Left ventricle myocardium inferior (tissue), 1 donor: ENCODE data around the gene IFT20. TPM values are rescaled to one million over a fixed set of nuclear protein-coding genes. Genes with fewer than 3 reads are reported as not detected.

Source experiments
- DNase-seq: peaks from one replicate; pipeline ENCODE4 v3.0.0-alpha.2; 2020
- H3K27ac ChIP-seq: fragments of 200-600 bp; replicated peaks from 2 replicates; pipeline ENCODE4 v1.8.0; 2021
- H3K27me3 ChIP-seq: fragments of 200-600 bp; 2 replicates; pipeline ENCODE4 v1.8.0; 2021; ENCODE audit warnings: low read depth
- H3K36me3 ChIP-seq: fragments of 200-600 bp; 2 replicates; pipeline ENCODE4 v1.8.0; 2021
- H3K4me1 ChIP-seq: fragments of 200-600 bp; 2 replicates; pipeline ENCODE4 v1.8.0; 2021
- H3K4me3 ChIP-seq: fragments of 200-600 bp; 2 replicates; pipeline ENCODE4 v1.8.0; 2021; ENCODE audit warnings: mild to moderate bottlenecking, moderate library complexity
- H3K9me3 ChIP-seq: fragments of 200-600 bp; replicated peaks from 2 replicates; pipeline ENCODE4 v1.8.0; 2021
- intact Hi-C: fragments of 100-400 bp; cut with micrococcal nuclease; formaldehyde crosslinking; loops from one replicate; pipeline ENCODE4 v1.11.0; 2022
- total RNA-seq: library from RNA; stranded (reverse); fragmentation: NEBNext Ultra II Directional; extraction: Animal tissue kit (Norgen Biotek cat#: 25700); gene quantifications from one replicate; pipeline ENCODE4 v1.2.1, GENCODE V29; 2021
- TF ChIP-seq, protein P1 (sequence below): fragments of 200-600 bp; IDR thresholded peaks from 2 replicates; pipeline ENCODE4 v1.8.0; 2021; ENCODE audit warnings: antibody characterized with exemption, mild to moderate bottlenecking, borderline replicate concordance
- donor health status: DM: no; HTN: yes; CAD: no; lungs with severe emphysema.

IFT20 gene
- total RNA-seq, 1 donor from 2014 or later, result 14.3 TPM

DNA sequence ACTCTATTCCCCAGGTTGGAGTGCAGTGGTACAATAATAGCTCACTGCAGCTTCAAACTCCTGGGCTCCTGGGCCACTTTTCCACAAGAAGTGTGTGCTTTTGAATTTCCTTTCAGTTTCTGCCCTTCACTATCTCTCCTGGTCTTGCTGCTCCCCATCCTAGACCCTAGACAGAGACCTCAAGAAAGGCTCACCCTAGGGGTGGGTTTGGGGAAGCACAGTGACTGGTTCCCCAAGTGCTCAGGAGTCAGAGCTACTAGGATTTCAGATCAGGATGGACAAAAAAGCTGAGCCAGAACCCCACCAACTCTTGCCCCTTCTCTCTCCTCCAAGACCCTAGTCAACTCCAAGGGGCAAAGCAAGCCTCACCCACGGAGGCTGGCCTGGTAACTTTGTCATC is 31.3 kb upstream of the IFT20 start:
- H3K27me3 ChIP-seq, result no peaks in the 10 kb centered on the region
- no peak for DNase-seq
- intact Hi-C loops, result no loop called here
- H3K9me3 ChIP-seq, result no peaks in the 10 kb centered on the region
- H3K36me3 ChIP-seq, result peaks cover 25% of the 10 kb centered on the region
- no peak overlapping the region for H3K4me3 ChIP-seq
- TF ChIP-seq, protein P1, sequence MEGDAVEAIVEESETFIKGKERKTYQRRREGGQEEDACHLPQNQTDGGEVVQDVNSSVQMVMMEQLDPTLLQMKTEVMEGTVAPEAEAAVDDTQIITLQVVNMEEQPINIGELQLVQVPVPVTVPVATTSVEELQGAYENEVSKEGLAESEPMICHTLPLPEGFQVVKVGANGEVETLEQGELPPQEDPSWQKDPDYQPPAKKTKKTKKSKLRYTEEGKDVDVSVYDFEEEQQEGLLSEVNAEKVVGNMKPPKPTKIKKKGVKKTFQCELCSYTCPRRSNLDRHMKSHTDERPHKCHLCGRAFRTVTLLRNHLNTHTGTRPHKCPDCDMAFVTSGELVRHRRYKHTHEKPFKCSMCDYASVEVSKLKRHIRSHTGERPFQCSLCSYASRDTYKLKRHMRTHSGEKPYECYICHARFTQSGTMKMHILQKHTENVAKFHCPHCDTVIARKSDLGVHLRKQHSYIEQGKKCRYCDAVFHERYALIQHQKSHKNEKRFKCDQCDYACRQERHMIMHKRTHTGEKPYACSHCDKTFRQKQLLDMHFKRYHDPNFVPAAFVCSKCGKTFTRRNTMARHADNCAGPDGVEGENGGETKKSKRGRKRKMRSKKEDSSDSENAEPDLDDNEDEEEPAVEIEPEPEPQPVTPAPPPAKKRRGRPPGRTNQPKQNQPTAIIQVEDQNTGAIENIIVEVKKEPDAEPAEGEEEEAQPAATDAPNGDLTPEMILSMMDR, result no peak
- H3K27ac ChIP-seq, result no peak overlapping the region
- peaks cover 20% of the 10 kb centered on the region for H3K4me1 ChIP-seq

- Histone ChIP-seq H3K27ac (no peak overlapping the region), H3K4me1 (peaks cover 8% of the 10 kb centered on the region), H3K4me3 (no peak overlapping the region), H3K27me3 (no peaks in the 10 kb centered on the region), H3K9me3 (no peaks in the 10 kb centered on the region), H3K36me3 (peaks cover 36% of the 10 kb centered on the region)
- intact Hi-C loops, result no loop called here
- no peak for DNase-seq
- TF ChIP-seq, protein P1, result no peak
Measured at GRCh38 chr17:28365487-28365886, 30.2 kb upstream of the IFT20 start.

- no peaks in the 10 kb centered on the region for H3K27me3 ChIP-seq
- no peaks in the 10 kb centered on the region for H3K9me3 ChIP-seq
- TF ChIP-seq, protein P1, result no peak
- H3K36me3 ChIP-seq, result peaks cover 43% of the 10 kb centered on the region
- no peak for DNase-seq
- intact Hi-C loops, result no loop called here
- no peak within 1 kb of the TSS for H3K27ac ChIP-seq
- no peak within 1 kb of the TSS for H3K4me3 ChIP-seq
- peaks cover 2% of the 10 kb centered on the region for H3K4me1 ChIP-seq
Measured at GRCh38 chr17:28364665-28365363, 29.5 kb upstream of the IFT20 start, which contains the start of gene SEBOX. Gene SEBOX, minus strand, starts transcription at chr17:28365199. Its CDS starts 48 bp downstream, at chr17:28365151.

- peaks cover 51% of the 10 kb centered on the region for H3K36me3 ChIP-seq
- TF ChIP-seq, protein P1, result no peak
- intact Hi-C loops, result no loop called here
Measured at GRCh38 chr17:28363776-28364650, 28.7 kb upstream of the IFT20 start.

DNA sequence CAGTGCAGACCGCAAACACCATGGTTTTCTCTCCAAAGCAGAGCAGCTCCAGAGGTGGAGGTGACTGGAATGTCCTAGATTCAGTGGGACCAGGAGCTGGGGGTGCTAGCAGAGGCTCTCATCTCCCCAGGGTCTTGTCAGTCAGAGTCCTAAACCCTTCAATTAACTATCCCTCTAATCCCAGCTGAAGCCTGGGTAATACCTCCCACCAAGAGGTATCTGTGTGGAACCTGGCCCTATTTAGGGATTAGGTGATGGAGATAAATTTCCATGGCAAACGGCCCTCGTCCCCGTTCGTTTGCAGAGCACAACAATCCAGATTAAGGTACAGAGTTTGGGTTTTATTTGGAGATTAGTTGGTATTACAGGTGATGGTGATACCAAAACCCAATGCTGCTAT is 27.9 kb upstream of the IFT20 start:
- peaks cover 7% of the 10 kb centered on the region for H3K4me1 ChIP-seq
- H3K9me3 ChIP-seq, result no peaks in the 10 kb centered on the region
- H3K36me3 ChIP-seq, result peaks cover 54% of the 10 kb centered on the region
- no peaks in the 10 kb centered on the region for H3K27me3 ChIP-seq
- H3K4me3 ChIP-seq, result no peak overlapping the region
- H3K27ac ChIP-seq, result no peak overlapping the region
- TF ChIP-seq, protein P1, result no peak
- no peak for DNase-seq
- intact Hi-C loops, result no loop called here

More at GRCh38 chr17:28363776-28364650, 28.7 kb upstream of the IFT20 start:
- DNase-seq, result no peak
- Histone ChIP-seq H3K9me3 (no peaks in the 10 kb centered on the region), H3K27ac (no peak overlapping the region), H3K27me3 (no peaks in the 10 kb centered on the region), H3K4me3 (no peak overlapping the region), H3K4me1 (no peaks in the 10 kb centered on the region)
